Measurements from ENCODE around the gene TRIP13.

The TRIP13 gene

DNA sequence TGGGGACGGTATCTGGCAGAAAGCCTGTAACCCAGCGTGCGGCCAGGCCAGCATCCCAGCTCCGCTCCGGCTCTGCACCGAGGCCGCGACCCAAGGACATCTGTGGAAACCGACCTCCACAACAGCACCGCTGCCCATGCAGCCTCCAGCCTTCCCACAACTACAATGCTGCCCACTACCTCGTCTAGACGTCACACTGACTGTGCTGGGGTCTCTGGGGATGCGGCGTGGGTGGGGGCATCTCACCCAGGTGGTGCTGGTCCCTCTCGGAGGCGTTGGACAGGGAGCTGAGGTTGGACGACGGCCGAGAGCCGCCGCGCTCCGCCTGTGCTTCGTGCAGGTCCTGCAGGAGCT, 27.5 kb upstream of the TRIP13 start:
- no peaks in the 10 kb centered on the region for H3K4me1 ChIP-seq (ENCODE audit: control insufficient read depth, insufficient read depth, low read length)
- H3K36me3 ChIP-seq (ENCODE audit: control insufficient read depth, insufficient read depth, low read length): peaks cover 80% of the 10 kb centered on the region
- H3K4me3 ChIP-seq (ENCODE audit: low read depth, low read length): no peak overlapping the region
- H3K9me3 ChIP-seq (ENCODE audit: control insufficient read depth, insufficient read depth, low read length): no peaks in the 10 kb centered on the region
- no peak overlapping the region for H3K9ac ChIP-seq (ENCODE audit: low read depth, low read length)
- no peak overlapping the region for H3K27ac ChIP-seq (ENCODE audit: low read depth, low read length)
- H3K27me3 ChIP-seq (ENCODE audit: control insufficient read depth, insufficient read depth, low read length): no peaks in the 10 kb centered on the region

- Histone ChIP-seq H3K27me3 (ENCODE audit: control insufficient read depth, insufficient read depth, low read length) (no peaks in the 10 kb centered on the region), H3K4me3 (ENCODE audit: low read depth, low read length) (no peak overlapping the region), H3K9ac (ENCODE audit: low read depth, low read length) (no peak overlapping the region), H3K27ac (ENCODE audit: low read depth, low read length) (no peak overlapping the region), H3K4me1 (ENCODE audit: control insufficient read depth, insufficient read depth, low read length) (no peaks in the 10 kb centered on the region), H3K9me3 (ENCODE audit: control insufficient read depth, insufficient read depth, low read length) (no peaks in the 10 kb centered on the region), H3K36me3 (ENCODE audit: control insufficient read depth, insufficient read depth, low read length) (peaks cover 86% of the 10 kb centered on the region)
Observed at GRCh38 chr5:865771-866170, 26.9 kb upstream of the TRIP13 start.

DNA sequence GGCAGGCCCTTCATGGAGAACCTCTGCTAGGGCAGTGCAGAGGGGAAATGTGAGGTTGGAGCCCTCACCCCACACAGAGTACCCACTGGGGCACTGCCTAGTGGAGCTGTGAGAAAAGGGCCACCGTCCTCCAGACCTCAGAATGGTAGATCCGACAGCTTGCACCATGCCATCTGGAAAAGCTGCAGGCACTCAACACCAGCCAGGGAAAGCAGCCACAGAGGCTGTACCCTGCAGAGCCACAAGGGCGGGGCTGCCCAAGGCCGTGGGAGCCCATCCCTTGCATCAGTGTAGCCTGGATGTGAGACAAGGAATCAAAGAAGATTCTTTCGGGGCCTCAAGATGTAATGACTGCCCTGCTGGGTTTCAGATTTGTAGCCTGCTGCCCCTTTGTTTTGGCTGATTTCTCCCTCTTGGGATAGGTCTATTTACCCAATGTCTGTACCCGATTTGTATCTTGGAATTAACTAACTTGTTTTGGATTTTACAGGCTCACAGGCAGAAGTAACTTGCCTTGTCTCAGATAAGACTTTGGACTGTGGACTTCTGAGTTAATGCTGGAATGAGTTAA, 25.3 kb upstream of the TRIP13 start:
- Histone ChIP-seq H3K36me3 (ENCODE audit: control insufficient read depth, insufficient read depth, low read length) (peaks cover 99% of the 10 kb centered on the region), H3K4me3 (ENCODE audit: low read depth, low read length) (no peak overlapping the region), H3K9me3 (ENCODE audit: control insufficient read depth, insufficient read depth, low read length) (no peaks in the 10 kb centered on the region), H3K4me1 (ENCODE audit: control insufficient read depth, insufficient read depth, low read length) (no peaks in the 10 kb centered on the region), H3K9ac (ENCODE audit: low read depth, low read length) (no peak overlapping the region), H3K27ac (ENCODE audit: low read depth, low read length) (peak overlapping the region; percentile 18), H3K27me3 (ENCODE audit: control insufficient read depth, insufficient read depth, low read length) (no peaks in the 10 kb centered on the region)

- H3K9ac ChIP-seq (ENCODE audit: low read depth, low read length): no peak overlapping the region
- H3K4me1 ChIP-seq (ENCODE audit: control insufficient read depth, insufficient read depth, low read length): no peaks in the 10 kb centered on the region
- no peaks in the 10 kb centered on the region for H3K9me3 ChIP-seq (ENCODE audit: control insufficient read depth, insufficient read depth, low read length)
- no peak overlapping the region for H3K4me3 ChIP-seq (ENCODE audit: low read depth, low read length)
- no peaks in the 10 kb centered on the region for H3K27me3 ChIP-seq (ENCODE audit: control insufficient read depth, insufficient read depth, low read length)
- H3K27ac ChIP-seq (ENCODE audit: low read depth, low read length): peak overlapping the region; percentile 36
- H3K36me3 ChIP-seq (ENCODE audit: control insufficient read depth, insufficient read depth, low read length): peaks cover 99% of the 10 kb centered on the region
Observed at GRCh38 chr5:868428-869135, 24.1 kb upstream of the TRIP13 start.

DNA sequence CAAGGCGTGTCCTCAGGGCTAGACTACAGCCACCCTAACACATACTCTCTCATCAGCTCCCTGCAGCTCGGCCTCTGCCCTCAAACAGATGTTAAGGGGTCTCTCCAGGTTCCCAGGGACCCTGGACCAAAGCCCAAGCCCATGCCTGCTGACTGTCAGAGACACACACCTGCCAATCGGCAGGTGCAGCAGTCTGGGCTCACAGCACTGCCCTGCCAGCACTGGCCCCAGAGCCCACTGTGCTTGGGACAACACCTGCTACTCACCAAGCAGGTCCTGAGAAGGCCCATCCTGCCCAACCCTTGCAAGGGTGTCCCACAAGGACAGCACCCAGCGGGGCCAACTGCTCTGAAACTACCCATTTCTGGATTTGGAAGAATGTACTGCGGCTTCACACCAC, 21.7 kb upstream of the TRIP13 start:
- H3K27ac ChIP-seq (ENCODE audit: low read depth, low read length): no peak overlapping the region
- no peaks in the 10 kb centered on the region for H3K9me3 ChIP-seq (ENCODE audit: control insufficient read depth, insufficient read depth, low read length)
- peaks cover 99% of the 10 kb centered on the region for H3K36me3 ChIP-seq (ENCODE audit: control insufficient read depth, insufficient read depth, low read length)
- H3K4me3 ChIP-seq (ENCODE audit: low read depth, low read length): no peak overlapping the region
- no peak overlapping the region for H3K9ac ChIP-seq (ENCODE audit: low read depth, low read length)
- no peaks in the 10 kb centered on the region for H3K4me1 ChIP-seq (ENCODE audit: control insufficient read depth, insufficient read depth, low read length)
- H3K27me3 ChIP-seq (ENCODE audit: control insufficient read depth, insufficient read depth, low read length): no peaks in the 10 kb centered on the region

GRCh38 chr5:871596-872298, 20.9 kb upstream of the TRIP13 start:
- H3K27ac ChIP-seq (ENCODE audit: low read depth, low read length): no peak overlapping the region
- no peaks in the 10 kb centered on the region for H3K27me3 ChIP-seq (ENCODE audit: control insufficient read depth, insufficient read depth, low read length)
- no peaks in the 10 kb centered on the region for H3K4me1 ChIP-seq (ENCODE audit: control insufficient read depth, insufficient read depth, low read length)
- no peak overlapping the region for H3K4me3 ChIP-seq (ENCODE audit: low read depth, low read length)
- H3K36me3 ChIP-seq (ENCODE audit: control insufficient read depth, insufficient read depth, low read length): peaks cover 100% of the 10 kb centered on the region
- H3K9me3 ChIP-seq (ENCODE audit: control insufficient read depth, insufficient read depth, low read length): no peaks in the 10 kb centered on the region
- H3K9ac ChIP-seq (ENCODE audit: low read depth, low read length): no peak overlapping the region

GRCh38 chr5:872301-872700, 20.4 kb upstream of the TRIP13 start:
- no peak overlapping the region for H3K9ac ChIP-seq (ENCODE audit: low read depth, low read length)
- no peak overlapping the region for H3K4me3 ChIP-seq (ENCODE audit: low read depth, low read length)
- no peaks in the 10 kb centered on the region for H3K4me1 ChIP-seq (ENCODE audit: control insufficient read depth, insufficient read depth, low read length)
- H3K27ac ChIP-seq (ENCODE audit: low read depth, low read length): no peak overlapping the region
- peaks cover 100% of the 10 kb centered on the region for H3K36me3 ChIP-seq (ENCODE audit: control insufficient read depth, insufficient read depth, low read length)
- no peaks in the 10 kb centered on the region for H3K27me3 ChIP-seq (ENCODE audit: control insufficient read depth, insufficient read depth, low read length)
- H3K9me3 ChIP-seq (ENCODE audit: control insufficient read depth, insufficient read depth, low read length): no peaks in the 10 kb centered on the region

DNA sequence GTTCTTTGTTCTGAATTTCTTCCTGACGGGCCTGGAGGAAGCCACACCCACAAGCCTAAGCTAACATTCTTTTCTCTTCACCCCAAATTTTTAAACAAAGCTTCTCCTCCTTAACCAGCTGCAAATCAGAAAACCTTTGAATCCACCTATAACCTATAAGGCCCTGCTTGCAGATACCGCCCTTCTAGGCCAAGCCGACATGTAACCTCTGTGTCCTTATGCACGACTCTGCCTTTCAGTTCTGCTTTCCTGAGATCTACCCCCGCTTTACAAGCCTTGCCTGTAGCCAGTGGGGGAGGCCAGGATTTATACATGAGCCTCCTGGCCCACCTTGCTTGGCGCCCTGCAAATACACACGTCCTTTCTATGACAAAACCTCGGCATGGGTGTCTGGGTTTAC, 19.4 kb upstream of the TRIP13 start:
- no peaks in the 10 kb centered on the region for H3K9me3 ChIP-seq (ENCODE audit: control insufficient read depth, insufficient read depth, low read length)
- H3K4me1 ChIP-seq (ENCODE audit: control insufficient read depth, insufficient read depth, low read length): no peaks in the 10 kb centered on the region
- H3K4me3 ChIP-seq (ENCODE audit: low read depth, low read length): no peak overlapping the region
- H3K27me3 ChIP-seq (ENCODE audit: control insufficient read depth, insufficient read depth, low read length): no peaks in the 10 kb centered on the region
- no peak overlapping the region for H3K9ac ChIP-seq (ENCODE audit: low read depth, low read length)
- no peak overlapping the region for H3K27ac ChIP-seq (ENCODE audit: low read depth, low read length)
- H3K36me3 ChIP-seq (ENCODE audit: control insufficient read depth, insufficient read depth, low read length): peaks cover 100% of the 10 kb centered on the region

- Histone ChIP-seq H3K4me3 (ENCODE audit: low read depth, low read length) (no peak overlapping the region), H3K36me3 (ENCODE audit: control insufficient read depth, insufficient read depth, low read length) (peaks cover 80% of the 10 kb centered on the region), H3K4me1 (ENCODE audit: control insufficient read depth, insufficient read depth, low read length) (no peaks in the 10 kb centered on the region), H3K9me3 (ENCODE audit: control insufficient read depth, insufficient read depth, low read length) (no peaks in the 10 kb centered on the region), H3K27me3 (ENCODE audit: control insufficient read depth, insufficient read depth, low read length) (no peaks in the 10 kb centered on the region), H3K9ac (ENCODE audit: low read depth, low read length) (no peak overlapping the region), H3K27ac (ENCODE audit: low read depth, low read length) (no peak overlapping the region)
Observed at GRCh38 chr5:875931-876330, 16.8 kb upstream of the TRIP13 start.

GRCh38 chr5:876398-877365, 16.0 kb upstream of the TRIP13 start:
- Histone ChIP-seq H3K9me3 (ENCODE audit: control insufficient read depth, insufficient read depth, low read length) (no peaks in the 10 kb centered on the region), H3K4me3 (ENCODE audit: low read depth, low read length) (no peak overlapping the region), H3K27ac (ENCODE audit: low read depth, low read length) (no peak overlapping the region), H3K4me1 (ENCODE audit: control insufficient read depth, insufficient read depth, low read length) (no peaks in the 10 kb centered on the region), H3K27me3 (ENCODE audit: control insufficient read depth, insufficient read depth, low read length) (no peaks in the 10 kb centered on the region), H3K9ac (ENCODE audit: low read depth, low read length) (no peak overlapping the region), H3K36me3 (ENCODE audit: control insufficient read depth, insufficient read depth, low read length) (peaks cover 80% of the 10 kb centered on the region)

Data from HUES48 (cell line).